HG02943 (cell line): ENCODE measurements around the gene LHX6.

ENCODE experiments used
- ATAC-seq: cut with Tn5 transposase; IDR thresholded peaks from one replicate; pipeline ENCODE4 v1.9.1; 2021; ENCODE audit warnings: mild to moderate bottlenecking, low read depth, moderate library complexity; ENCODE audit not compliant: unreplicated experiment

Gene LHX6

GRCh38 chr9:122159026-122159924 lies 69.5 kb downstream of the LHX6 start, which contains the start of the genes MORN5 and NDUFA8:
Gene MORN5 (plus strand): TSS chr9:122159908. CDS start chr9:122159973, 65 bp downstream.
Gene NDUFA8 (minus strand): TSS chr9:122159779. CDS start chr9:122159677, 102 bp downstream.
- ATAC-seq = peak; percentile 92

- ATAC-seq = no peak
These were observed 70.6 kb downstream of the LHX6 start for GRCh38 chr9:122158202-122158601.

GRCh38 chr9:122155796-122156195 lies 73.0 kb downstream of the LHX6 start:
- no peak for ATAC-seq
